Ovary (tissue), 9 donors: ENCODE data around the gene PHACTR1. TPM values are rescaled to one million over a fixed set of nuclear protein-coding genes. Genes with fewer than 3 reads are reported as not detected.

ENCODE experiments used
- DNase-seq, 5 donors: peaks; one replicate each; pipeline ENCODE4 v3.0.0-alpha.2; 2019 to 2020
- H3K27ac ChIP-seq, 2 donors: fragments of 200-600 bp; one replicate each; pipeline versions ENCODE4 v1.5.1 to v1.8.0; 2019 to 2022
- H3K27me3 ChIP-seq: fragments of 200-600 bp; one replicate; pipeline ENCODE4 v1.8.0; 2022
- H3K36me3 ChIP-seq: fragments of 200-600 bp; sonication (generic); one replicate; pipeline ENCODE4 v1.5.1; 2019
- H3K4me1 ChIP-seq: one replicate; pipeline ENCODE4 v1.8.1; 2013; ENCODE audit warnings: mild to moderate bottlenecking, moderate library complexity; ENCODE audit not compliant: insufficient read depth
- H3K4me3 ChIP-seq: fragments of 200-600 bp; sonication (generic); one replicate; pipeline ENCODE4 v1.5.1; 2017
- H3K9me3 ChIP-seq, 2 donors: fragments of 200-600 bp in 1 of 2; sonication (generic) in 1 of 2; one replicate each; pipeline versions ENCODE4 v1.5.1 to v1.8.1; 2013 to 2019; ENCODE audit warnings: mild to moderate bottlenecking in 1 of 2, moderate library complexity in 1 of 2
- CTCF ChIP-seq, 3 donors: fragments of 450-650 bp in 2 of 3; fragments of 200-600 bp in 1 of 3; IDR thresholded peaks; one replicate each; pipeline versions ENCODE4 v1.5.1 to v1.8.0; 2016 to 2022; ENCODE audit warnings: antibody characterized with exemption in 3 of 3, mild to moderate bottlenecking in 1 of 3
- EP300 ChIP-seq: sonication (generic); formaldehyde crosslinking; IDR thresholded peaks from one replicate; pipeline ENCODE4 v1.6.1; 2017; ENCODE audit warnings: antibody characterized with exemption
- POLR2A ChIP-seq: fragments of 450-650 bp; IDR thresholded peaks from one replicate; pipeline ENCODE4 v1.6.1; 2017; ENCODE audit warnings: antibody characterized with exemption, mild to moderate bottlenecking, moderate library complexity
- WGBS, 3 donors: extraction: QIAGEN DNeasy Blood & Tissue Kit in 1 of 3; methylation state at CpG; one replicate each; pipeline versions ENCODE4 v1.1.5 to v1.1.7; 2013 to 2017; 5-methylcytosine and 5-hydroxymethylcytosine counted together
- intact Hi-C, 4 donors: fragments of 100-400 bp; cut with DNase I; formaldehyde crosslinking; loops; one replicate each; pipeline versions ENCODE4 v1.11.0 to v1.15.1; 2022 to 2023
- polyA plus RNA-seq, 2 donors: library from polyadenylated mRNA; stranded (reverse); fragments of 200-250 nt in 1 of 2; fragments of 350-450 nt in 1 of 2; fragmentation: Illumina TruSeq in 1 of 2; extraction: RNeasy Lipid Tissue Mini Kit (QIAGEN cat#74804) in 1 of 2; gene quantifications; one replicate each; pipeline ENCODE4 v1.2.3, GENCODE V29; 2013 to 2014
- total RNA-seq, 7 donors: library from RNA; depleted of rRNA in 2 of 7; stranded (reverse); fragments of >200 nt in 2 of 7; fragmentation: NEBNext Ultra II Directional in 3 of 7; extraction: Animal tissue kit (Norgen Biotek cat#: 25700) in 3 of 7; gene quantifications; one replicate each; pipeline versions ENCODE4 v1.1.0 to v1.2.4, GENCODE V29; 2016 to 2023
- donor health status: DM: no; HTN: no; CAD: no; lungs with moderate emphysema.
- donor health status: DM: no; HTN: no; CAD: no.
- donor health status: Bipolar disorder and iron deficiency.
- donor health status: DM: yes; HTN: yes; CAD: no.
- donor health status: DM: no; HTN: no; CAD: no.
- donor health status: DM: yes; HTN: yes; CAD: no.

Gene PHACTR1
- total and polyA plus RNA-seq, 9 donors = 0.48 to 10.9 (median 3.7) TPM

DNA sequence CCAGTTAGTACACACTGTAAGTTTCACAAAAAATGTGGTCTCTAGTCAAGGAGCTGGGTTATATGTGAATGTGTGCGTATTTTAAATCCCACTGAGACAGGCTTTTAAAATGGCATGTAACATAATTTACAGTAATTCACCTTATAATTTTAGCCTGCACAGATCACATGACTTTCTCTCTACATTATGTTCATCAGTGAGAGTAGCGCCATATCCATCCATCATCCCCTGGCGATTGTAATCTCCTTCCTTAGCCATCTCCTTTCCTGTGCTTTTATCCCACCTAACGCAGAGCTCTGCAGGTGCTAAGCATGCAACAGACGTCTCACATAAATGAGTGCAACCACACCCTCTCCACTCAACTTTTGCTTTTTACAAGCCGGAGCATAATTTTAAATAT, 401.0 kb downstream of the PHACTR1 start:
- 59 to 77% (median 75%) methylated on average over 6 of the region's 6 CpGs for WGBS, 3 donors

DNA sequence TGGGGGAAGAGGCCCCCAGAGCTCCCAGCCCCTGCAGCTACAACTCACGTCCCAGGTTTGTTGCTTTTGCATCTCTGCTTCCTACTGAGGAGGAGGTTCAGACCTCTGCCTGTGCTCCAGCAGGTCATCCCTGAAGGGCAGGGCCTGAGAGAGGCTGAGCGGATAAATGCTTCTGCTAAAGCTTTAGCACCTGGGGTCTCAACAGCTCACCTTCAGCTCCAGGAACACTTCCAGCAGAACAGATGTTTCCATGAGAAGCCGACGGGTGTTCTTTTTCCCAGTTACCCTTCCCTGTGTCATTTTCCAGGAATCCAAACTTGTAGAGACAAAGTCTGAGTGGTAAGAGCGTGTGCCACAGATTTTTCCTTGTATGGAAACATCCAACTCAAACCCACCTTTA, 403.0 kb downstream of the PHACTR1 start:
- Histone ChIP-seq H3K4me3 (no peak overlapping the region), H3K27ac (no peak overlapping the region), H3K27me3 (no peaks in the 10 kb centered on the region), H3K9me3 (no peaks in the 10 kb centered on the region), H3K36me3 (no peaks in the 10 kb centered on the region), H3K4me1 (no peaks in the 10 kb centered on the region)
- WGBS, 3 donors = 67 to 81% (median 68%) methylated on average over 5 of the region's 5 CpGs
- intact Hi-C loops = no loop called here
- DNase-seq = no peak
- TF ChIP-seq POLR2A (no peak), CTCF (IDR thresholded peaks at IDR 0.05) (no peak), EP300 (no peak)

More for the DNA sequence above, 401.0 kb downstream of the PHACTR1 start:
- H3K36me3 ChIP-seq = no peaks in the 10 kb centered on the region
- H3K9me3 ChIP-seq = no peaks in the 10 kb centered on the region
- no peak overlapping the region for H3K4me3 ChIP-seq
- no peak for DNase-seq
- no peak overlapping the region for H3K27ac ChIP-seq
- TF ChIP-seq POLR2A = no peak
- no peak for TF ChIP-seq EP300
- TF ChIP-seq CTCF (IDR thresholded peaks at IDR 0.05) = no peak
- intact Hi-C loops = no loop called here
- H3K27me3 ChIP-seq = no peaks in the 10 kb centered on the region
- no peaks in the 10 kb centered on the region for H3K4me1 ChIP-seq

DNA sequence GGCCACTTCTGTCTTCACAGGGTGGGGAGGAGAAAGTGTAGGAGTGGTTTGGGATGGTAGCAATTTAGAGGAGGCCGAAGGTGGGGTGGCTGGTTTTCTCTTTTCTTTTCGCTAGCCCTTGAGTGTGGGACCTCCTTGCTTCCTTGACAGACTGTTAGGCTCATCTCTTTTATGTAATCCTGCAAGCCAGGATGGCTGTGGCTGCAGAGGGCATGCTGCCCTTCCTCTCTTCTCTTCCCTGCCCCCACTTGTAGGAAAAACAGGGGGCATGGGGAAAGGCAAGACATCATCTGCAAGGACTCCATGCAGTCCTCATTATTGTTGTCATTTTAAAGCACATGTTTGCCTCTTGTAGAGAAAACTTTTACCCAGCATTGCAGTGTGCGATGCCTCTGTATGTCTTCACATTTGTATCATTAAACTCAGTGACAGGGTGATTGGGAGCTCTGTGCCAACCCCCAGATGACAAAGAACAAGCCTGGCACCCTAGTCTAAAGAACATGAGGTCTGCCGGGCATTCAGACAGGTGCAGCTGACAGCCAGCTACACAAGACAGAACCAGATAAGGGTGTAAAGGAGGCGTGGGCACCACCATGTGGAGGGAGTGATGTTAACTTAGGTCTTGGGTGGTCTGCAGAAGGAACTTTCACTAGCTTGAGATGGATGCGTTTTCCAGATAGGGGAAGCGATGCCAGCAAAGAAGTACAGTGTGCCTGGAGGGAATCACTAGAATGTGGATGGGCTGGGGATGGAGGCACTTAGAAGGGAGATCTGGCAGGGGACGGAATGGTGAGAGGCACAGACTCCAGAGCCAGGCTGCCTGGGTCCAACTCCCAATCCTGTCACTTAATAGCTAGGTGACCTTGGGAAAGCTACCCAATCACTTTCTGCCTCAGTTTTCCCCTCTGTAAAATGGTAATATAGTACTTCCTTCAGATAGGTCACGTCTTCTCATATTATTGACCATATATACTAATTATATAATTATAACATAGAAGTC, 404.2 kb downstream of the PHACTR1 start:
- H3K27ac ChIP-seq = no peak overlapping the region
- no peak overlapping the region for H3K4me3 ChIP-seq
- WGBS, 3 donors = 72 to 76% (median 75%) methylated on average over 9 of the region's 9 CpGs
- no peaks in the 10 kb centered on the region for H3K36me3 ChIP-seq
- H3K27me3 ChIP-seq = no peaks in the 10 kb centered on the region
- no peaks in the 10 kb centered on the region for H3K9me3 ChIP-seq
- DNase-seq = no peak
- H3K4me1 ChIP-seq = no peaks in the 10 kb centered on the region
- no peak for TF ChIP-seq CTCF (IDR thresholded peaks at IDR 0.05)
- no peak for TF ChIP-seq POLR2A
- intact Hi-C loops = no loop called here

GRCh38 chr6:13124131-13124530, 407.6 kb downstream of the PHACTR1 start:
- no peaks in the 10 kb centered on the region for H3K4me1 ChIP-seq
- intact Hi-C loops = no loop called here
- no peak for DNase-seq
- H3K36me3 ChIP-seq = no peaks in the 10 kb centered on the region
- H3K27ac ChIP-seq = no peak overlapping the region
- 51 to 63% (median 59%) methylated on average over 2 of the region's 2 CpGs for WGBS, 3 donors
- TF ChIP-seq EP300 = no peak
- TF ChIP-seq POLR2A = no peak
- H3K27me3 ChIP-seq = no peaks in the 10 kb centered on the region
- H3K9me3 ChIP-seq = no peaks in the 10 kb centered on the region
- no peak overlapping the region for H3K4me3 ChIP-seq

GRCh38 chr6:13125841-13126240, 409.3 kb downstream of the PHACTR1 start:
- intact Hi-C loops = no loop called here
- WGBS, 3 donors = 64 to 74% (median 64%) methylated on average over 3 of the region's 3 CpGs
- TF ChIP-seq CTCF (IDR thresholded peaks at IDR 0.05) (no peak), EP300 (no peak), POLR2A (no peak)
- Histone ChIP-seq H3K9me3 (no peaks in the 10 kb centered on the region), H3K36me3 (no peaks in the 10 kb centered on the region), H3K4me1 (no peaks in the 10 kb centered on the region), H3K27me3 (no peaks in the 10 kb centered on the region), H3K27ac (no peak overlapping the region), H3K4me3 (no peak overlapping the region)
- no peak for DNase-seq
